Activated CD4-positive, alpha-beta T cell treated with anti-CD3 and anti-CD28 coated beads for 1 hour (primary cell): ENCODE measurements around the gene PHACTR3.

Source experiments
- DNase-seq: peaks from one replicate; pipeline ENCODE4 v3.0.0-alpha.2; 2020

The PHACTR3 gene

GRCh38 chr20:59765599-59766177 lies 161.3 kb downstream of the PHACTR3 start:
- DNase-seq, result no peak

- no peak for DNase-seq
These were observed 163.3 kb downstream of the PHACTR3 start for GRCh38 chr20:59767656-59768055.

GRCh38 chr20:59770270-59770669 lies 165.9 kb downstream of the PHACTR3 start:
- no peak for DNase-seq

- DNase-seq, result no peak
These were observed 166.5 kb downstream of the PHACTR3 start for GRCh38 chr20:59770851-59771250.

- DNase-seq, result no peak
These were observed 167.4 kb downstream of the PHACTR3 start for GRCh38 chr20:59771506-59772372.

GRCh38 chr20:59772373-59772705 lies 168.0 kb downstream of the PHACTR3 start:
- no peak for DNase-seq

GRCh38 chr20:59772931-59773913 lies 168.9 kb downstream of the PHACTR3 start:
- no peak for DNase-seq

GRCh38 chr20:59774204-59774641 lies 169.9 kb downstream of the PHACTR3 start:
- DNase-seq, result no peak

GRCh38 chr20:59774921-59775686 lies 170.8 kb downstream of the PHACTR3 start:
- DNase-seq, result no peak

GRCh38 chr20:59775687-59776055 lies 171.3 kb downstream of the PHACTR3 start:
- no peak for DNase-seq

- DNase-seq, result no peak
These were observed 171.8 kb downstream of the PHACTR3 start for GRCh38 chr20:59776059-59776603.

- no peak for DNase-seq
These were observed 172.4 kb downstream of the PHACTR3 start for GRCh38 chr20:59776626-59777330.

GRCh38 chr20:59777331-59777725 lies 173.0 kb downstream of the PHACTR3 start:
- no peak for DNase-seq

- no peak for DNase-seq
These were observed 173.7 kb downstream of the PHACTR3 start for GRCh38 chr20:59777814-59778575.

- DNase-seq, result no peak
These were observed 174.4 kb downstream of the PHACTR3 start for GRCh38 chr20:59778615-59779200.

GRCh38 chr20:59779656-59780380 lies 175.5 kb downstream of the PHACTR3 start:
- DNase-seq, result no peak

- DNase-seq, result no peak
These were observed 176.3 kb downstream of the PHACTR3 start for GRCh38 chr20:59780494-59781185.

GRCh38 chr20:59781226-59781625 lies 176.9 kb downstream of the PHACTR3 start:
- DNase-seq, result no peak
